ENCODE data around the gene CEP55. TPM values are rescaled to one million over a fixed set of nuclear protein-coding genes. Genes with fewer than 3 reads are reported as not detected.

Gene CEP55
- total RNA-seq, 4 donors from 2014 or later, result 1.4 to 4.3 (median 2.8) TPM

DNA sequence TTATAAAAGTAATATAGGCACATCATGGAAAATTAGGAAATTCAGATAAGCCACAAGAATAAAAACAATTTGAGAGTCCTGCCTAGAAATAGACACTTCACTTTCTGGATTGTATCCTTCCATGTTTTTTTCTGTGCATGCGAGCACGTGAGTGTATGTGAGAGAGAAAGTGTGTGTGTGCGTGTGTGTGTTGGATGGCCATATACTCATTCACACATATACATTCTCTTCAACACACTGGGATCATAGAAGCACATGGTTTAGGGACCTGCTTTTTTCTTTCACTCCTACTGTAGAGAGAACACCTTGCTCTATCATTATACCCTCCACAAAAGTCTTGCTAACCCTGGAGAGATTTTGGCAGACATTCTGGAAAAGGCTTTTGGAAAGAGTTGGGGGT lies 77.5 kb downstream of the CEP55 start:
- H3K9me3 ChIP-seq, result no peaks in the 10 kb centered on the region
- WGBS, result 57% methylated on average over 3 of the region's 3 CpGs
- no peak for TF ChIP-seq POLR2AphosphoS5 (IDR thresholded peaks at IDR 0.05)
- no peak for TF ChIP-seq EP300 (IDR thresholded peaks at IDR 0.05)
- TF ChIP-seq POLR2A (IDR thresholded peaks at IDR 0.05), result no peak
- TF ChIP-seq, protein P1, sequence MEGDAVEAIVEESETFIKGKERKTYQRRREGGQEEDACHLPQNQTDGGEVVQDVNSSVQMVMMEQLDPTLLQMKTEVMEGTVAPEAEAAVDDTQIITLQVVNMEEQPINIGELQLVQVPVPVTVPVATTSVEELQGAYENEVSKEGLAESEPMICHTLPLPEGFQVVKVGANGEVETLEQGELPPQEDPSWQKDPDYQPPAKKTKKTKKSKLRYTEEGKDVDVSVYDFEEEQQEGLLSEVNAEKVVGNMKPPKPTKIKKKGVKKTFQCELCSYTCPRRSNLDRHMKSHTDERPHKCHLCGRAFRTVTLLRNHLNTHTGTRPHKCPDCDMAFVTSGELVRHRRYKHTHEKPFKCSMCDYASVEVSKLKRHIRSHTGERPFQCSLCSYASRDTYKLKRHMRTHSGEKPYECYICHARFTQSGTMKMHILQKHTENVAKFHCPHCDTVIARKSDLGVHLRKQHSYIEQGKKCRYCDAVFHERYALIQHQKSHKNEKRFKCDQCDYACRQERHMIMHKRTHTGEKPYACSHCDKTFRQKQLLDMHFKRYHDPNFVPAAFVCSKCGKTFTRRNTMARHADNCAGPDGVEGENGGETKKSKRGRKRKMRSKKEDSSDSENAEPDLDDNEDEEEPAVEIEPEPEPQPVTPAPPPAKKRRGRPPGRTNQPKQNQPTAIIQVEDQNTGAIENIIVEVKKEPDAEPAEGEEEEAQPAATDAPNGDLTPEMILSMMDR (IDR thresholded peaks at IDR 0.05), result no peak

GRCh38 chr10:93576888-93577287 lies 80.5 kb downstream of the CEP55 start:
- H3K4me3 ChIP-seq, result no peak overlapping the region
- WGBS, result 53% methylated on average over 3 of the region's 3 CpGs
- H3K36me3 ChIP-seq, result no peaks in the 10 kb centered on the region
- no peak overlapping the region for H3K27ac ChIP-seq
- no peak for DNase-seq (ENCODE audit: low spot score in 2 of 2)
- H3K9me3 ChIP-seq, result no peaks in the 10 kb centered on the region
- H3K4me1 ChIP-seq, result no peaks in the 10 kb centered on the region
- no peak for TF ChIP-seq POLR2A (IDR thresholded peaks at IDR 0.05)
- TF ChIP-seq, protein P1 (IDR thresholded peaks at IDR 0.05), result no peak
- TF ChIP-seq POLR2AphosphoS5 (IDR thresholded peaks at IDR 0.05), result no peak
- TF ChIP-seq EP300 (IDR thresholded peaks at IDR 0.05), result no peak
- H3K27me3 ChIP-seq, result peaks cover 6% of the 10 kb centered on the region

More for the DNA sequence above, 77.5 kb downstream of the CEP55 start:
- DNase-seq (ENCODE audit: low spot score in 2 of 2), result no peak
- peaks cover 19% of the 10 kb centered on the region for H3K27me3 ChIP-seq
- no peaks in the 10 kb centered on the region for H3K36me3 ChIP-seq
- H3K27ac ChIP-seq, result no peak overlapping the region
- no peak overlapping the region for H3K4me3 ChIP-seq
- H3K4me1 ChIP-seq, result no peaks in the 10 kb centered on the region

DNA sequence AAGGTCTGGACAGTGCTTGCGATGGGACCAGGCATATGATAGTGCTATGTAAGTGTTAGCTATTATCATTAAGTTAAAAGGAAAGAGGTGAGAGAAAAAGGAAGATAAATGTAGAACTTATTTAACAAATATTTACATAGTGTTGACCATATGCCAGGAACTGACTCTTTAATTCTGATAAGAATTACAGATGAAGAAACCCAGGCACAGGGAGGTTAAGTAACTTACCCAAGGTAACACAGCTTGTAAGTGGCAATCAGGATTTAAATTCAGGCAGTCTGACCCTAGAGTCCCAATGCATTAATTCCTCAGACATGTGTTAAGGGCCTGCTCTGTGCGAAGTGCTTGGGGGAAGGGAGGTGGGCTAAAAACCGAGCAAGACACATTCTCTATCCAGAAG lies 81.2 kb downstream of the CEP55 start:
- H3K9me3 ChIP-seq, result no peaks in the 10 kb centered on the region
- H3K27ac ChIP-seq, result no peak overlapping the region
- H3K4me3 ChIP-seq, result no peak overlapping the region
- no peak for TF ChIP-seq POLR2A (IDR thresholded peaks at IDR 0.05)
- no peak for TF ChIP-seq POLR2AphosphoS5 (IDR thresholded peaks at IDR 0.05)
- TF ChIP-seq, protein P1 (IDR thresholded peaks at IDR 0.05), result no peak
- no peak for TF ChIP-seq EP300 (IDR thresholded peaks at IDR 0.05)
- H3K4me1 ChIP-seq, result no peaks in the 10 kb centered on the region
- 88% methylated on average over 3 of the region's 3 CpGs for WGBS
- H3K27me3 ChIP-seq, result peaks cover 3% of the 10 kb centered on the region
- DNase-seq (ENCODE audit: low spot score in 2 of 2), result no peak
- no peaks in the 10 kb centered on the region for H3K36me3 ChIP-seq

Other genes starting within 250 kb of the CEP55 start
- gene MYOF, start 14.3 kb upstream of the CEP55 start, total RNA-seq, result 100 to 1,000 TPM in 3 of 4 donors, 10 to 100 TPM in 1; 77.8 to 174 (median 116) TPM
- 1 to 10 TPM in 1 of 4 donors, under 1 TPM in 3; 0.36 to 1.3 (median 0.77) TPM for gene FFAR4, start 70.1 kb downstream of the CEP55 start, total RNA-seq
- gene RBP4, start 104.6 kb downstream of the CEP55 start, total RNA-seq, result 10 to 100 TPM in 3 of 4 donors, 1 to 10 TPM in 1; 8.5 to 32.7 (median 18.2) TPM
- gene PDE6C, start 115.9 kb downstream of the CEP55 start, total RNA-seq, result not detected
- 10 to 100 TPM in 2 of 4 donors, 1 to 10 TPM in 2; 4.7 to 78.0 (median 13.8) TPM for gene FRA10AC1, start 206.0 kb downstream of the CEP55 start, total RNA-seq

Measured in suprapubic skin (tissue), 4 donors.